HEK293 (cell line): ENCODE results near the gene TNNT2.

Source experiments
- PRDM1 ChIP-seq: fragments of 450-650 bp; formaldehyde crosslinking; IDR thresholded peaks from 2 replicates; pipeline ENCODE4; 2016; ENCODE audit warnings: missing biosample characterization, missing genetic modification characterization
- TCF7L2 ChIP-seq: IDR thresholded peaks from 2 replicates; pipeline ENCODE4 v1.6.1; 2011; ENCODE audit warnings: low read depth, mild to moderate bottlenecking, inconsistent platforms, low read length, moderate library complexity, borderline replicate concordance
- YY1 ChIP-seq: fragments of 450-650 bp; formaldehyde crosslinking; IDR thresholded peaks from 2 replicates; pipeline ENCODE4 v1.5.1; 2018; ENCODE audit warnings: missing biosample characterization, missing genetic modification characterization
- ZBTB10 ChIP-seq: fragments of 450-650 bp; formaldehyde crosslinking; IDR thresholded peaks from 2 replicates; pipeline ENCODE4 v1.5.1; 2016; ENCODE audit warnings: missing biosample characterization, missing genetic modification characterization
- ZBTB8A ChIP-seq: fragments of 450-650 bp; formaldehyde crosslinking; IDR thresholded peaks from 2 replicates; pipeline ENCODE4 v1.5.1; 2016; ENCODE audit warnings: missing biosample characterization, missing genetic modification characterization
- ZNF629 ChIP-seq: fragments of 450-650 bp; formaldehyde crosslinking; IDR thresholded peaks from 2 replicates; pipeline ENCODE4 v1.5.1; 2017; ENCODE audit warnings: missing biosample characterization, missing genetic modification characterization

DNA sequence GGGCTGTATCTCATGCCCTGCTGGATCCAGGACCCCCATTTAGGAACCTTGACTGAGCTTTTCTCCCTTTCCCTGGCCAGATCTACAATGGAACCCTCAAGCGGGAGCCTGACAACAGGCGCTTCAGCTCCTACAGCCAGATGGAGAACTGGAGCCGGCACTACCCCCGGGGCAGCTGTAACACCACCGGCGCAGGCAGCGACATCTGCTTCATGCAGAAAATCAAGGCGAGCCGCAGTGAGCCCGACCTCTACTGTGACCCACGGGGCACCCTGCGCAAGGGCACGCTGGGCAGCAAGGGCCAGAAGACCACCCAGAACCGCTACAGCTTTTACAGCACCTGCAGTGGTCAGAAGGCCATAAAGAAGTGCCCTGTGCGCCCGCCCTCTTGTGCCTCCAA lies 64.4 kb downstream of the TNNT2 start:
- TF ChIP-seq ZNF629 (tag by site-specific recombination): no peak
- TF ChIP-seq YY1: no peak
- TF ChIP-seq TCF7L2: no peak
- TF ChIP-seq PRDM1 (tag by site-specific recombination): no peak
- no peak for TF ChIP-seq ZBTB10
- TF ChIP-seq ZBTB8A (tag by site-specific recombination): no peak
